Jurkat, Clone E6-1 (cell line): ENCODE results near the gene RRAD. TPM values are rescaled to one million over a fixed set of nuclear protein-coding genes. Genes with fewer than 3 reads are reported as not detected.
"Not testable (repeated sequence)": the region's sequence is repeated elsewhere in the genome, so short reads cannot be mapped to it uniquely, and the experiment has no call there.

Experiments
- DNase-seq: peaks from one replicate; pipeline ENCODE4 v3.0.0-alpha.2; 2011; ENCODE audit warnings: low read depth, low spot score
- H3K4me3 ChIP-seq: 2 replicates; pipeline ENCODE4 v1.5.1; 2011; ENCODE audit warnings: mild to moderate bottlenecking, low read length, control low read depth, moderate library complexity
- polyA plus RNA-seq: library from polyadenylated mRNA; unstranded; fragments of >200 nt; gene quantifications from one replicate; pipeline ENCODE4 v1.2.1, GENCODE V29; 2012; ENCODE audit warnings: missing spikeins; ENCODE audit not compliant: insufficient read length, insufficient read depth

The RRAD gene
- polyA plus RNA-seq, result not detected

- no peak within 1 kb of the TSS for H3K4me3 ChIP-seq
- no peak for DNase-seq
These were observed at the start of gene RRAD for GRCh38 chr16:66925322-66925840. Gene RRAD (minus strand): TSS chr16:66925535. CDS start chr16:66925179, 356 bp downstream.

GRCh38 chr16:66974932-66975246 is 49.6 kb upstream of the RRAD start:
- peak; percentile 31 for DNase-seq
- not testable (repeated sequence) for H3K4me3 ChIP-seq

GRCh38 chr16:66974156-66974931 is 49.0 kb upstream of the RRAD start:
- H3K4me3 ChIP-seq, DNase-seq: not testable (repeated sequence)

- DNase-seq, result no peak
- no peak overlapping the region for H3K4me3 ChIP-seq
These were observed 48.4 kb upstream of the RRAD start for GRCh38 chr16:66973716-66974115.

GRCh38 chr16:66972983-66973382 is 47.6 kb upstream of the RRAD start:
- no peak overlapping the region for H3K4me3 ChIP-seq
- no peak for DNase-seq

- DNase-seq, result no peak
- no peak overlapping the region for H3K4me3 ChIP-seq
These were observed 45.7 kb upstream of the RRAD start for GRCh38 chr16:66970775-66971720.

- H3K4me3 ChIP-seq, result no peak overlapping the region
- no peak for DNase-seq
These were observed 43.5 kb upstream of the RRAD start for GRCh38 chr16:66968847-66969246.

GRCh38 chr16:66964049-66964448 is 38.7 kb upstream of the RRAD start:
- no peak overlapping the region for H3K4me3 ChIP-seq
- no peak for DNase-seq

- DNase-seq, result peak; percentile 26
- H3K4me3 ChIP-seq, result peak overlapping the region; percentile 82
These were observed 36.6 kb upstream of the RRAD start for GRCh38 chr16:66961914-66962313.

- peak; percentile 83 for DNase-seq
- H3K4me3 ChIP-seq, result peak within 1 kb of the TSS; percentile 82
These were observed 35.9 kb upstream of the RRAD start, which contains the start of gene CES3 for GRCh38 chr16:66961065-66961744. Gene CES3 (plus strand): TSS chr16:66961266. CDS start chr16:66961308, 42 bp downstream.

- H3K4me3 ChIP-seq, result no peak overlapping the region
- DNase-seq, result no peak
These were observed 34.9 kb upstream of the RRAD start for GRCh38 chr16:66960270-66960669.

GRCh38 chr16:66959704-66960161 is 34.4 kb upstream of the RRAD start:
- no peak for DNase-seq
- no peak overlapping the region for H3K4me3 ChIP-seq

GRCh38 chr16:66958857-66959703 is 33.7 kb upstream of the RRAD start:
- H3K4me3 ChIP-seq, result no peak overlapping the region
- DNase-seq, result no peak

GRCh38 chr16:66956154-66956457 is 30.8 kb upstream of the RRAD start:
- DNase-seq, H3K4me3 ChIP-seq: not testable (repeated sequence)

- not testable (repeated sequence) for H3K4me3 ChIP-seq
These were observed 30.2 kb upstream of the RRAD start for GRCh38 chr16:66955363-66956153.

GRCh38 chr16:66954097-66954659 is 28.8 kb upstream of the RRAD start:
- no peak overlapping the region for H3K4me3 ChIP-seq
- peak; percentile 75 for DNase-seq

More at GRCh38 chr16:66955363-66956153, 30.2 kb upstream of the RRAD start:
- not testable (repeated sequence) for DNase-seq

GRCh38 chr16:66953462-66954096 is 28.2 kb upstream of the RRAD start:
- no peak overlapping the region for H3K4me3 ChIP-seq
- DNase-seq, result no peak
